Left ventricle myocardium superior (tissue), 1 donor: Measurements from ENCODE around the gene CAMK2B. TPM values are rescaled to one million over a fixed set of nuclear protein-coding genes. Genes with fewer than 3 reads are reported as not detected.
"Not testable (repeated sequence)": the region's sequence is repeated elsewhere in the genome, so short reads cannot be mapped to it uniquely, and the experiment has no call there.

Experiments used
- ATAC-seq: fragments of 200-7000 bp; cut with Tn5 transposase; one replicate; pipeline ENCODE4 v1.9.1; 2020; ENCODE audit warnings: mild to moderate bottlenecking, moderate library complexity
- DNase-seq: peaks from one replicate; pipeline ENCODE4 v3.0.0-alpha.2; 2020
- intact Hi-C: fragments of 100-400 bp; cut with micrococcal nuclease; formaldehyde crosslinking; loops from one replicate; pipeline ENCODE4 v1.11.0; 2022
- total RNA-seq: library from RNA; stranded (reverse); fragmentation: NEBNext Ultra II Directional; extraction: Animal tissue kit (Norgen Biotek cat#: 25700); gene quantifications from one replicate; pipeline ENCODE4 v1.2.1, GENCODE V29; 2021
- donor health status: DM: no; HTN: yes; CAD: no; lungs with severe emphysema.

The CAMK2B gene
- total RNA-seq, 1 donor from 2014 or later = 98.4 TPM

GRCh38 chr7:44213877-44214388, 111.5 kb downstream of the CAMK2B start:
- ATAC-seq (no peak), DNase-seq (no peak)
- intact Hi-C loops = no loop called here

- DNase-seq = peak; percentile 33
- ATAC-seq = no peak
- intact Hi-C loops = no loop called here
Observed at GRCh38 chr7:44213206-44213876, 112.1 kb downstream of the CAMK2B start.

- intact Hi-C loops = no loop called here
- no peak for DNase-seq
- ATAC-seq = no peak
Observed at GRCh38 chr7:44212581-44213184, 112.7 kb downstream of the CAMK2B start.

GRCh38 chr7:44212018-44212417, 113.4 kb downstream of the CAMK2B start:
- intact Hi-C loops = no loop called here
- ATAC-seq (no peak), DNase-seq (no peak)

DNA sequence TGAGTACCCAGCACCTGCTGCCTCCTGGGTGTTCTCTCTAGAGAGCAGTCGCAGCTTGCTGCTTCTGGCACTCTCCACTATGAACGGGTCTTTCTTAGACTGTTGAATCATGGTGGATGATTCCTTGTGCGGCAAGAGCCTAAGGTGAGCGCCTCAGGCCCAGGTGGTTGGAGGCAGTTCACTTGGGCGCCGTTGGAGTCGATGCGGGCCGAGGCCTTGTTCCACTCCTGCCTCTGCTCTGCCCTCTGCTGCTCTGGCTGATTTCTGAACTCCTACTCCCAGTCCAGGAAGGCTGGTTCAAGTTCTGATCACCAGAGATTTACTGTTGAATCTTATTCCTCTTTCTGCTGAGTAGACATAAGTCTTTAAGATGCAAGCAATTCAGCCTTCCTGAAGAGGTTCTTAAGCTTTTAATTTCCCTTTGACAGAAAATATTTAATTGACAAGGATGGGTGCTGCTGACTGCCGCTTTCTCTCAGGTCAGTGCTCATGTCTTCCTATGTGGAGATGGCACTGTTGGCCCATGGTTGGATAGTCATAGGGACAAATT, 114.2 kb downstream of the CAMK2B start:
- intact Hi-C loops = no loop called here
- ATAC-seq = no peak
- no peak for DNase-seq

GRCh38 chr7:44210107-44210506, 115.3 kb downstream of the CAMK2B start:
- intact Hi-C loops = no loop called here
- ATAC-seq = no peak
- DNase-seq = no peak

DNA sequence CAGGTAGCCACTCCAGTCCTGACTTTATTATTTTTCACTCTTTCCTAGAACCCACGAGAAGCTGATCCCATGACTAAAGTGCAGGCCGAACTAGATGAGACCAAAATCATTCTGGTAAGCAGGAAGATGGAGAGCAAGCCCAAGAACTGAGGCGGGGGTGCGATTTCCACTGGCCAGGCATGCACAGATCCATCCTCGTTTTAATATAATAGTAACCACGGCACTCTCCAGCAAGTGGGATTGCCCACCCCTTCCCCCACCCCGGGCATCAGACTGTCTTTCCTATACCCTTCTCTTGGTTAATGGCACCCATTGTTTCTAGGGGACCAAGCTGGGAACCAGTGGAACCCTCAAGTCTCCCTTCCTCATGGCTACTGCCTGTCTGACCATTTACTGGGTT, 117.3 kb downstream of the CAMK2B start:
- intact Hi-C loops = no loop called here
- ATAC-seq = no peak
- DNase-seq = no peak

DNA sequence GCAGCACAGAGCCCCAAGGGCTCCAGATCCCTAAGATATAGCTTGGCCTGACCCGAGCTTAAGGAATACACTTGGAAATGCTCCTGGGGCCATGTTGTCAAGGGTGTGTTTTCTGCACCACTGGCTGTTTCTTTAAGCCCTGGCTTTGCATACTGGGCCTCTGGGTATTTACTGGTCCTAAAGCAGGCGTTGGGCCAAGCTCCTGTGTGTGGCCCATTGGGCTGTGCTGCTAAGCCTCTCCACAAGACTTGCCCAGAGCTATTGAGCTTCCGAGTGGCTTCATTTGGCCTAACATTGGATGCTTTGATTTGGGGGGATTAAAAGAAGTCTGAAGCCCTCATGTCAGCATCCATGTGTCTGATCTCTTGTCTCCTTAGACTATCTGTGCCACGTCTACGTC, 119.4 kb downstream of the CAMK2B start:
- ATAC-seq (no peak), DNase-seq (no peak)
- intact Hi-C loops = no loop called here

GRCh38 chr7:44201813-44202212, 123.6 kb downstream of the CAMK2B start:
- ATAC-seq (no peak), DNase-seq (no peak)
- intact Hi-C loops = no loop called here

- intact Hi-C loops = no loop called here
- ATAC-seq = peak; percentile 99
- DNase-seq = peak; percentile 94
Observed at GRCh38 chr7:44200699-44201461, 124.5 kb downstream of the CAMK2B start, which contains the start of gene YKT6. TSS of gene YKT6 (plus strand) at chr7:44200978. CDS start at chr7:44201136, 158 bp downstream.

DNA sequence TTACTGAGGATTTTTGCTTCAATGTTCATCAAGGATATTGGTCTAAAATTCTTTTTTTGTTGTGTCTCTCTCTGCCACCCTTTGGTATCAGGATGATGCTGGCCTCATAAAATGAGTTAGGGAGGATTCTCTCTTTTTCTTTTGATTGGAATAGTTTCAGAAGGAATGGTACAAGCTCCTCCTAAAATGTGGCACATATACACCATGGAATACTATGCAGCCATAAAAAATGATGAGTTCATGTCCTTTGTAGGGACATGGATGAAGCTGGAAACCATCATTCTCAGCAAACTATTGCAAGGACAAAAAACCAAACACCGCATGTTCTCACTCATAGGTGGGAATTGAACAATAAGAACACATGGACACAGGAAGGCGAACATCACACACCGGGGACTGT, 125.2 kb downstream of the CAMK2B start:
- intact Hi-C loops, DNase-seq, ATAC-seq: not testable (repeated sequence)

- ATAC-seq = no peak
- intact Hi-C loops = no loop called here
Observed at GRCh38 chr7:44197474-44197873, 127.9 kb downstream of the CAMK2B start.

GRCh38 chr7:44196450-44196872, 128.9 kb downstream of the CAMK2B start:
- ATAC-seq (peak; percentile 51), DNase-seq (no peak)
- intact Hi-C loops = no loop called here

More at GRCh38 chr7:44197474-44197873, 127.9 kb downstream of the CAMK2B start:
- DNase-seq = no peak

- DNase-seq = no peak
- ATAC-seq = no peak
- intact Hi-C loops = no loop called here
Observed at GRCh38 chr7:44195889-44196288, 129.5 kb downstream of the CAMK2B start.

GRCh38 chr7:44194562-44195145, 130.7 kb downstream of the CAMK2B start:
- intact Hi-C loops = no loop called here
- ATAC-seq (no peak), DNase-seq (no peak)

GRCh38 chr7:44194069-44194468, 131.3 kb downstream of the CAMK2B start:
- intact Hi-C loops = no loop called here
- ATAC-seq (no peak), DNase-seq (no peak)

- DNase-seq (no peak), ATAC-seq (no peak)
- intact Hi-C loops = no loop called here
Observed at GRCh38 chr7:44193011-44193802, 132.2 kb downstream of the CAMK2B start.

GRCh38 chr7:44191171-44191570, 134.2 kb downstream of the CAMK2B start:
- ATAC-seq (no peak), DNase-seq (no peak)
- intact Hi-C loops = no loop called here
